WTC11 (cell line): ENCODE measurements around the gene CENPM. TPM values are rescaled to one million over a fixed set of nuclear protein-coding genes. Genes with fewer than 3 reads are reported as not detected.

Experiments used
- ATAC-seq: fragments of 200-7000 bp; cut with Tn5 transposase; 2 replicates; pipeline ENCODE4 v1.10.0; 2021; ENCODE audit warnings: mild to moderate bottlenecking, moderate library complexity
- CTCF ChIA-PET: fragments of 300-600 bp; sonication (Branson Sonifier 250); formaldehyde crosslinking; loops from one replicate; lab custom pipeline; 2021; ENCODE audit warnings: antibody characterized with exemption; lab: Charles Lee
- POLR2A ChIA-PET: fragments of 350-600 bp; sonication (Branson Sonifier 250); formaldehyde crosslinking; loops from one replicate; lab custom pipeline; 2021; ENCODE audit warnings: antibody characterized with exemption; lab: Charles Lee
- DNase-seq: peaks from one replicate; pipeline ENCODE4 v3.0.0; 2021; ENCODE audit warnings: low spot score
- H3K27ac Mint-ChIP-seq: 2 replicates; pipeline ENCODE4 v1.8.0; 2021; ENCODE audit warnings: mixed read lengths
- H3K27me3 Mint-ChIP-seq: 2 replicates; pipeline ENCODE4 v1.8.0; 2021; ENCODE audit warnings: low read depth, mild to moderate bottlenecking, moderate library complexity, mixed read lengths
- H3K36me3 Mint-ChIP-seq: 2 replicates; pipeline ENCODE4 v1.8.0; 2021; ENCODE audit warnings: mixed read lengths
- H3K4me1 Mint-ChIP-seq: 2 replicates; pipeline ENCODE4 v1.8.0; 2022; ENCODE audit warnings: mixed read lengths
- H3K4me3 Mint-ChIP-seq: 2 replicates; pipeline ENCODE4 v1.8.0; 2021; ENCODE audit warnings: mild to moderate bottlenecking, moderate library complexity, mixed read lengths
- H3K9me3 Mint-ChIP-seq: 2 replicates; pipeline ENCODE4 v1.8.0; 2021; ENCODE audit warnings: mixed read lengths
- ATF1 ChIP-seq: sonication (generic); formaldehyde crosslinking; IDR thresholded peaks from 2 replicates; pipeline ENCODE4 v1.8.1; 2023; ENCODE audit warnings: mild to moderate bottlenecking, moderate library complexity, missing genetic modification reagents
- CREB1 ChIP-seq: sonication (generic); formaldehyde crosslinking; IDR thresholded peaks from 2 replicates; pipeline ENCODE4 v1.8.0; 2023; ENCODE audit warnings: mild to moderate bottlenecking, missing genetic modification reagents
- ELF4 ChIP-seq: sonication (generic); formaldehyde crosslinking; IDR thresholded peaks from 2 replicates; pipeline ENCODE4 v1.8.1; 2022; ENCODE audit warnings: low read depth, mild to moderate bottlenecking, moderate library complexity, missing genetic modification reagents
- NR1H2 ChIP-seq: sonication (generic); formaldehyde crosslinking; IDR thresholded peaks from 2 replicates; pipeline ENCODE4 v1.9.0; 2021; ENCODE audit warnings: mild to moderate bottlenecking, moderate library complexity, missing genetic modification reagents
- NR2C2 ChIP-seq: sonication (generic); formaldehyde crosslinking; IDR thresholded peaks from 2 replicates; pipeline ENCODE4 v1.8.0; 2022; ENCODE audit warnings: mild to moderate bottlenecking, missing genetic modification reagents
- OVOL2 ChIP-seq: fragments of 250-450 bp; sonication (Bioruptor Pico); IDR thresholded peaks from 2 replicates; pipeline ENCODE4 v1.9.0; 2021; ENCODE audit warnings: mild to moderate bottlenecking, borderline replicate concordance
- PREB ChIP-seq: sonication (generic); formaldehyde crosslinking; IDR thresholded peaks from 2 replicates; pipeline ENCODE4 v1.8.1; 2022; ENCODE audit warnings: mild to moderate bottlenecking, missing genetic modification reagents, moderate library complexity, borderline replicate concordance
- PRRX2 ChIP-seq: fragments of 250-450 bp; sonication (Bioruptor Pico); IDR thresholded peaks from 2 replicates; pipeline ENCODE4 v1.8.0; 2021; ENCODE audit warnings: mild to moderate bottlenecking
- SMAD3 ChIP-seq: sonication (generic); formaldehyde crosslinking; IDR thresholded peaks from 2 replicates; pipeline ENCODE4 v1.8.0; 2022; ENCODE audit warnings: missing genetic modification reagents, mild to moderate bottlenecking, borderline replicate concordance
- TCF7 ChIP-seq: sonication (generic); formaldehyde crosslinking; IDR thresholded peaks from 2 replicates; pipeline ENCODE4 v1.8.0; 2022; ENCODE audit warnings: mild to moderate bottlenecking, low read depth, missing genetic modification reagents, moderate library complexity
- TP53 ChIP-seq: sonication (generic); formaldehyde crosslinking; IDR thresholded peaks from 2 replicates; pipeline ENCODE4 v1.8.1; 2023; ENCODE audit warnings: mild to moderate bottlenecking, missing genetic modification reagents
- USF2 ChIP-seq: sonication (generic); formaldehyde crosslinking; IDR thresholded peaks from 2 replicates; pipeline ENCODE4 v1.8.1; 2023; ENCODE audit warnings: mild to moderate bottlenecking, missing genetic modification reagents, moderate library complexity
- ZBTB21 ChIP-seq: sonication (generic); formaldehyde crosslinking; IDR thresholded peaks from 2 replicates; pipeline ENCODE4 v1.8.1; 2023; ENCODE audit warnings: mild to moderate bottlenecking, missing genetic modification reagents, borderline replicate concordance
- ZNF121 ChIP-seq: sonication (generic); formaldehyde crosslinking; IDR thresholded peaks from 2 replicates; pipeline ENCODE4 v1.8.0; 2023; ENCODE audit warnings: missing genetic modification reagents
- ZNF232 ChIP-seq: sonication (generic); formaldehyde crosslinking; IDR thresholded peaks from 2 replicates; pipeline ENCODE4 v1.8.0; 2022; ENCODE audit warnings: mild to moderate bottlenecking, missing genetic modification reagents
- total RNA-seq: library from RNA; stranded (reverse); gene quantifications from 3 replicates; pipeline ENCODE4 v1.2.3, GENCODE V29; 2021
- TF ChIP-seq, protein P1 (sequence below): fragments of 250-450 bp; sonication (Bioruptor Pico); IDR thresholded peaks from 2 replicates; pipeline ENCODE4 v1.9.0; 2021; ENCODE audit warnings: mild to moderate bottlenecking, borderline replicate concordance
- TF ChIP-seq, protein P2 (sequence below): fragments of 250-450 bp; sonication (Bioruptor Pico); IDR thresholded peaks from 2 replicates; pipeline ENCODE4 v2.1.2; 2022; ENCODE audit warnings: mild to moderate bottlenecking, moderate library complexity
- TF ChIP-seq, protein P3 (sequence below): sonication (generic); formaldehyde crosslinking; conservative IDR thresholded peaks from 2 replicates; pipeline ENCODE4 v1.8.1; 2022; ENCODE audit warnings: mild to moderate bottlenecking, missing genetic modification reagents
- TF ChIP-seq, protein P4 (sequence below): fragments of 200-600 bp; IDR thresholded peaks from 2 replicates; pipeline ENCODE4 v1.8.0; 2022; ENCODE audit warnings: antibody characterized with exemption

CENPM gene
- total RNA-seq, 1 experiment from 2014 or later = 40.3 TPM

DNA sequence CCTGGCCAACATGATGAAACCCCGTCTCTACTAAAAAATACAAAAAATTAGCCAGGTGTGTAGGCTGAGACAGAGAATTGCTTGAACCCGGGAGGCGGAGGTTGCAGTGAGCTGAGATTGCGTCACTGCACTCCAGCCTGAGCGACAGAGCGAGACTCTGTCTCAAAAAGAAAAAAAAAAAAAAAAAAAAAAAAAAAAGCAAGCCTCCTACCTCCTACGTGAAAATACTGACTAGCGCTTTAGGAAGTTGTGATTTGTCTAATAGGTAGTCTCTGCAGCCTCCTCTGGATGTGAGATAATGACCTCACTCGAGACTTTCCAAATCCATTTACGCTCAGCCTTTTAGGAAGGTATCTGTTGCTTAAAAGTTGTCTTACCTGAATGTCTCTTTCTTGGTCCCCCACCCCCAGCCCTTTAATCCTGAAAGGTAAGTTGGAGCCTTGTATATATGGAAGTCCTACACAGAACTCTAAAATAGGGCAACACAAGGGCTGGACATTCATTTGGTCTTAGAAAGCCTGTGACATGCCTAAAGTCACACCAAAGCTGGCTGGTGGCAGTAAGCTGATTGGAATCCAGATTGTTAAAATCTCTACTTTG lies 27.8 kb upstream of the CENPM start:
- peaks cover 18% of the 10 kb centered on the region for H3K4me1 Mint-ChIP-seq
- ChIA-PET CTCF (interaction anchor here (1.3 to 1.6 kb wide), 3 partner anchors 34 to 137 kb away, joined by 4 to 6 read pairs (median 4); no protein-coding TSS in a partner anchor), POLR2A (interaction anchor here (0.7 kb wide), 1 partner anchor 102 kb away, joined by 3 read pairs; no protein-coding TSS in a partner anchor)
- no peaks in the 10 kb centered on the region for H3K36me3 Mint-ChIP-seq
- H3K4me3 Mint-ChIP-seq = no peak overlapping the region
- peaks cover 63% of the 10 kb centered on the region for H3K27me3 Mint-ChIP-seq
- no peak overlapping the region for H3K27ac Mint-ChIP-seq
- no peak for DNase-seq
- ATAC-seq = no peak
- H3K9me3 Mint-ChIP-seq = no peaks in the 10 kb centered on the region
- TF ChIP-seq PREB (CRISPR knock-in tag) (no peak), TCF7 (CRISPR knock-in tag) (no peak), SMAD3 (CRISPR knock-in tag) (no peak), ZNF121 (CRISPR knock-in tag) (no peak), OVOL2 (CRISPR knock-in tag) (no peak), CREB1 (CRISPR knock-in tag) (no peak), ELF4 (CRISPR knock-in tag) (no peak), ATF1 (CRISPR knock-in tag) (no peak), ZNF232 (no peak), ZBTB21 (no peak), TP53 (CRISPR knock-in tag) (no peak), PRRX2 (CRISPR knock-in tag) (no peak), NR1H2 (no peak), NR2C2 (CRISPR knock-in tag) (no peak), USF2 (CRISPR knock-in tag) (no peak)
- TF ChIP-seq, protein P1, sequence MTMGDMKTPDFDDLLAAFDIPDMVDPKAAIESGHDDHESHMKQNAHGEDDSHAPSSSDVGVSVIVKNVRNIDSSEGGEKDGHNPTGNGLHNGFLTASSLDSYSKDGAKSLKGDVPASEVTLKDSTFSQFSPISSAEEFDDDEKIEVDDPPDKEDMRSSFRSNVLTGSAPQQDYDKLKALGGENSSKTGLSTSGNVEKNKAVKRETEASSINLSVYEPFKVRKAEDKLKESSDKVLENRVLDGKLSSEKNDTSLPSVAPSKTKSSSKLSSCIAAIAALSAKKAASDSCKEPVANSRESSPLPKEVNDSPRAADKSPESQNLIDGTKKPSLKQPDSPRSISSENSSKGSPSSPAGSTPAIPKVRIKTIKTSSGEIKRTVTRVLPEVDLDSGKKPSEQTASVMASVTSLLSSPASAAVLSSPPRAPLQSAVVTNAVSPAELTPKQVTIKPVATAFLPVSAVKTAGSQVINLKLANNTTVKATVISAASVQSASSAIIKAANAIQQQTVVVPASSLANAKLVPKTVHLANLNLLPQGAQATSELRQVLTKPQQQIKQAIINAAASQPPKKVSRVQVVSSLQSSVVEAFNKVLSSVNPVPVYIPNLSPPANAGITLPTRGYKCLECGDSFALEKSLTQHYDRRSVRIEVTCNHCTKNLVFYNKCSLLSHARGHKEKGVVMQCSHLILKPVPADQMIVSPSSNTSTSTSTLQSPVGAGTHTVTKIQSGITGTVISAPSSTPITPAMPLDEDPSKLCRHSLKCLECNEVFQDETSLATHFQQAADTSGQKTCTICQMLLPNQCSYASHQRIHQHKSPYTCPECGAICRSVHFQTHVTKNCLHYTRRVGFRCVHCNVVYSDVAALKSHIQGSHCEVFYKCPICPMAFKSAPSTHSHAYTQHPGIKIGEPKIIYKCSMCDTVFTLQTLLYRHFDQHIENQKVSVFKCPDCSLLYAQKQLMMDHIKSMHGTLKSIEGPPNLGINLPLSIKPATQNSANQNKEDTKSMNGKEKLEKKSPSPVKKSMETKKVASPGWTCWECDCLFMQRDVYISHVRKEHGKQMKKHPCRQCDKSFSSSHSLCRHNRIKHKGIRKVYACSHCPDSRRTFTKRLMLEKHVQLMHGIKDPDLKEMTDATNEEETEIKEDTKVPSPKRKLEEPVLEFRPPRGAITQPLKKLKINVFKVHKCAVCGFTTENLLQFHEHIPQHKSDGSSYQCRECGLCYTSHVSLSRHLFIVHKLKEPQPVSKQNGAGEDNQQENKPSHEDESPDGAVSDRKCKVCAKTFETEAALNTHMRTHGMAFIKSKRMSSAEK (CRISPR knock-in tag) = no peak
- TF ChIP-seq, protein P2, sequence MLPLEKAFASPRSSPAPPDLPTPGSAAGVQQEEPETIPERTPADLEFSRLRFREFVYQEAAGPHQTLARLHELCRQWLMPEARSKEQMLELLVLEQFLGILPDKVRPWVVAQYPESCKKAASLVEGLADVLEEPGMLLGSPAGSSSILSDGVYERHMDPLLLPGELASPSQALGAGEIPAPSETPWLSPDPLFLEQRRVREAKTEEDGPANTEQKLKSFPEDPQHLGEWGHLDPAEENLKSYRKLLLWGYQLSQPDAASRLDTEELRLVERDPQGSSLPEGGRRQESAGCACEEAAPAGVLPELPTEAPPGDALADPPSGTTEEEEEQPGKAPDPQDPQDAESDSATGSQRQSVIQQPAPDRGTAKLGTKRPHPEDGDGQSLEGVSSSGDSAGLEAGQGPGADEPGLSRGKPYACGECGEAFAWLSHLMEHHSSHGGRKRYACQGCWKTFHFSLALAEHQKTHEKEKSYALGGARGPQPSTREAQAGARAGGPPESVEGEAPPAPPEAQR = no peak
- TF ChIP-seq, protein P3, sequence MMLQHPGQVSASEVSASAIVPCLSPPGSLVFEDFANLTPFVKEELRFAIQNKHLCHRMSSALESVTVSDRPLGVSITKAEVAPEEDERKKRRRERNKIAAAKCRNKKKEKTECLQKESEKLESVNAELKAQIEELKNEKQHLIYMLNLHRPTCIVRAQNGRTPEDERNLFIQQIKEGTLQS (CRISPR knock-in tag) = no peak
- TF ChIP-seq, protein P4, sequence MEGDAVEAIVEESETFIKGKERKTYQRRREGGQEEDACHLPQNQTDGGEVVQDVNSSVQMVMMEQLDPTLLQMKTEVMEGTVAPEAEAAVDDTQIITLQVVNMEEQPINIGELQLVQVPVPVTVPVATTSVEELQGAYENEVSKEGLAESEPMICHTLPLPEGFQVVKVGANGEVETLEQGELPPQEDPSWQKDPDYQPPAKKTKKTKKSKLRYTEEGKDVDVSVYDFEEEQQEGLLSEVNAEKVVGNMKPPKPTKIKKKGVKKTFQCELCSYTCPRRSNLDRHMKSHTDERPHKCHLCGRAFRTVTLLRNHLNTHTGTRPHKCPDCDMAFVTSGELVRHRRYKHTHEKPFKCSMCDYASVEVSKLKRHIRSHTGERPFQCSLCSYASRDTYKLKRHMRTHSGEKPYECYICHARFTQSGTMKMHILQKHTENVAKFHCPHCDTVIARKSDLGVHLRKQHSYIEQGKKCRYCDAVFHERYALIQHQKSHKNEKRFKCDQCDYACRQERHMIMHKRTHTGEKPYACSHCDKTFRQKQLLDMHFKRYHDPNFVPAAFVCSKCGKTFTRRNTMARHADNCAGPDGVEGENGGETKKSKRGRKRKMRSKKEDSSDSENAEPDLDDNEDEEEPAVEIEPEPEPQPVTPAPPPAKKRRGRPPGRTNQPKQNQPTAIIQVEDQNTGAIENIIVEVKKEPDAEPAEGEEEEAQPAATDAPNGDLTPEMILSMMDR = no peak
